Endothelial cell (in vitro differentiated cells): ENCODE data around the gene DAP. TPM values are rescaled to one million over a fixed set of nuclear protein-coding genes. Genes with fewer than 3 reads are reported as not detected.
A peak's percentile ranks its signal among the peaks of the same experiment; 100 is the strongest.

Source experiments
- DNase-seq: peaks from one replicate; pipeline ENCODE4 v3.0.0; 2021; ENCODE audit warnings: low spot score
- H3K27ac Mint-ChIP-seq: one replicate; pipeline ENCODE4 v1.8.0; 2021; ENCODE audit warnings: mixed read lengths, inconsistent platforms; ENCODE audit not compliant: unreplicated experiment
- H3K27me3 Mint-ChIP-seq: one replicate; pipeline ENCODE4 v1.8.0; 2021; ENCODE audit warnings: mild to moderate bottlenecking, moderate library complexity, mixed read lengths, inconsistent platforms; ENCODE audit not compliant: unreplicated experiment
- H3K36me3 Mint-ChIP-seq: one replicate; pipeline ENCODE4 v1.8.0; 2021; ENCODE audit warnings: mild to moderate bottlenecking, low read depth, mixed read lengths, inconsistent platforms; ENCODE audit not compliant: unreplicated experiment
- H3K4me1 Mint-ChIP-seq: one replicate; pipeline ENCODE4 v1.8.0; 2021; ENCODE audit warnings: mild to moderate bottlenecking, mixed read lengths, inconsistent platforms; ENCODE audit not compliant: unreplicated experiment
- H3K4me3 Mint-ChIP-seq: one replicate; pipeline ENCODE4 v1.8.0; 2021; ENCODE audit warnings: mild to moderate bottlenecking, mixed read lengths, inconsistent platforms; ENCODE audit not compliant: unreplicated experiment
- H3K9me3 Mint-ChIP-seq: one replicate; pipeline ENCODE4 v1.8.0; 2021; ENCODE audit warnings: mixed read lengths, inconsistent platforms; ENCODE audit not compliant: unreplicated experiment
- total RNA-seq: library from RNA; stranded (reverse); fragmentation: NEBNext Ultra II Directional; extraction: Animal tissue kit (Norgen Biotek cat#: 25700); gene quantifications from one replicate; pipeline ENCODE4 v1.2.1, GENCODE V29; 2021; ENCODE audit not compliant: unreplicated experiment
- TF ChIP-seq, protein P1 (sequence below): fragments of 200-600 bp; sonication (generic); IDR thresholded peaks from one replicate; pipeline ENCODE4 v1.5.0; 2021; ENCODE audit warnings: antibody characterized with exemption; ENCODE audit not compliant: unreplicated experiment

Gene DAP
- total RNA-seq, 1 donor from 2014 or later, result 231 TPM

DNA sequence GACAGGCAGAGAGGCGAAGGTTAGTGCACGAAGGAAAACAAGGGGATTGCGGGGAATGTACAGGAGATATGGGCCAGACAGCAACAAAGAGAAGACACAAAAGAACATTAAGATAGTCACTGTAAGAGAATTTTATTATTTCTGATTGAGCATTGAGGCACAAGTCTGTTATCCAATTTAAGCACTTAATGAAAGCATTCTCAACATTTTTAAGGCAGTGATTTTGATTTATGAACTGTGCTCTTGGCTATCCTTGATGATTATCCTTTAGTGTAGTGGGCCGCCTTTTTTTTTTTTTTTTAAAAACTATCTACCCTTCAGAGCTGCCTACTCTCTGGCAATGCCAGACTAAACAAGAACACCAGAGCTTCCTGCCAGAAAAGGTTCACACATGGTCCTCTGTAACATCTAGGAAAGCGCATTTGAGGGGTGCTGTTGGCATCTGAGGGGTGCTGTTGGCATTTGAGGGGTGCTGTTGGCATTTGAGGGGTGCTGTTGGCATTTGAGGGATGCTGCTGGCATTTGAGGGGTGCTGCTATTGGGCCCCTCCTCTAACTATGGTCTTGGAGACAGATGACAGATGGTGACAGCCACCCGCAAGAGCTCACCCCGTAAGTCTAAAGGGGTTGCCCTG, 3.0 kb downstream of the DAP start:
- TF ChIP-seq, protein P1, sequence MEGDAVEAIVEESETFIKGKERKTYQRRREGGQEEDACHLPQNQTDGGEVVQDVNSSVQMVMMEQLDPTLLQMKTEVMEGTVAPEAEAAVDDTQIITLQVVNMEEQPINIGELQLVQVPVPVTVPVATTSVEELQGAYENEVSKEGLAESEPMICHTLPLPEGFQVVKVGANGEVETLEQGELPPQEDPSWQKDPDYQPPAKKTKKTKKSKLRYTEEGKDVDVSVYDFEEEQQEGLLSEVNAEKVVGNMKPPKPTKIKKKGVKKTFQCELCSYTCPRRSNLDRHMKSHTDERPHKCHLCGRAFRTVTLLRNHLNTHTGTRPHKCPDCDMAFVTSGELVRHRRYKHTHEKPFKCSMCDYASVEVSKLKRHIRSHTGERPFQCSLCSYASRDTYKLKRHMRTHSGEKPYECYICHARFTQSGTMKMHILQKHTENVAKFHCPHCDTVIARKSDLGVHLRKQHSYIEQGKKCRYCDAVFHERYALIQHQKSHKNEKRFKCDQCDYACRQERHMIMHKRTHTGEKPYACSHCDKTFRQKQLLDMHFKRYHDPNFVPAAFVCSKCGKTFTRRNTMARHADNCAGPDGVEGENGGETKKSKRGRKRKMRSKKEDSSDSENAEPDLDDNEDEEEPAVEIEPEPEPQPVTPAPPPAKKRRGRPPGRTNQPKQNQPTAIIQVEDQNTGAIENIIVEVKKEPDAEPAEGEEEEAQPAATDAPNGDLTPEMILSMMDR, result no peak
- no peak for DNase-seq
- H3K27me3 Mint-ChIP-seq, result peaks cover 21% of the 10 kb centered on the region
- H3K4me1 Mint-ChIP-seq, result peaks cover 70% of the 10 kb centered on the region
- H3K27ac Mint-ChIP-seq, result peak overlapping the region; percentile 70
- H3K36me3 Mint-ChIP-seq, result peaks cover 37% of the 10 kb centered on the region
- peak overlapping the region; percentile 59 for H3K4me3 Mint-ChIP-seq
- H3K9me3 Mint-ChIP-seq, result no peaks in the 10 kb centered on the region

DNA sequence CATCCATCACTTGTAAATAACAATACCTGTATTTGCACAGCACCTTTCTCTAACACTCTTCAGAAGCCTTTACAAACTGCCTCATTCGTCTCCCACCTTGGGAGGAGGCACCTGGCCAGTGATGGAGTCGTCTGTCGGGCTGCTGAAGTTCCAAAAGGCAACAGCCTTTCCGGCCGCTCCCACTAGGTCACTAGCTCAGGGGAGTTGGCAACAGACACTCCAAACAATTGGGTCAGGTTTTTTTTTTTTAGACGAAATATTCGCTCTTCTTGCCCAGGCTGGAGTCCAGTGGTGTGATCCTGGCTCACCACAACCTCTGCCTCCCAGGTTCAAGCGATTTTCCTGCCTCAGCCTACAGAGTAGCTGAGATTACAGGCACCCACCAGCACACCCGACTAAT, 4.0 kb downstream of the DAP start:
- H3K27me3 Mint-ChIP-seq, result peaks cover 20% of the 10 kb centered on the region
- peak overlapping the region; percentile 59 for H3K4me3 Mint-ChIP-seq
- no peak for DNase-seq
- peaks cover 60% of the 10 kb centered on the region for H3K4me1 Mint-ChIP-seq
- peaks cover 39% of the 10 kb centered on the region for H3K36me3 Mint-ChIP-seq
- H3K9me3 Mint-ChIP-seq, result no peaks in the 10 kb centered on the region
- H3K27ac Mint-ChIP-seq, result no peak overlapping the region
- TF ChIP-seq, protein P1, result no peak

DNA sequence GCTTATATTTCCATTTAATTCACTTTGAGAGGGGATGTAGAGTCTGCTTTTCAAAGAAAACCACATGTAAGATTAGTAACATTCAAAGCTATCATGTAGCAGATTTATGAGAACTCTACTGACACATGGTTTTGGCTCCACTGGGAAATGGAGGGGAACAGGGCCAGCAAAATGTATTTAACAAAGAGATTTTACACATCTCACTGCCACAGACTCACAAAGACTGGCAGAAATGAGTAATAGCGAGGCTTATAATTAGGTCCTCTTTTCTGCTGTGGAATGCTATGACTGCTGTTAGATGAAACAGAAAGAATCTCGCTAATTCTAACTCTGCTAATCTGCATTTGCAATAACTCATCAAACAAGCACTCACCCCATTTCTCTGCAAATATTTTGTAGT, 4.5 kb downstream of the DAP start:
- Mint-ChIP-seq H3K9me3 (no peaks in the 10 kb centered on the region), H3K4me1 (peaks cover 56% of the 10 kb centered on the region), H3K27ac (no peak overlapping the region), H3K27me3 (peaks cover 17% of the 10 kb centered on the region), H3K4me3 (no peak overlapping the region), H3K36me3 (peaks cover 39% of the 10 kb centered on the region)
- DNase-seq, result no peak
- TF ChIP-seq, protein P1, result no peak

DNA sequence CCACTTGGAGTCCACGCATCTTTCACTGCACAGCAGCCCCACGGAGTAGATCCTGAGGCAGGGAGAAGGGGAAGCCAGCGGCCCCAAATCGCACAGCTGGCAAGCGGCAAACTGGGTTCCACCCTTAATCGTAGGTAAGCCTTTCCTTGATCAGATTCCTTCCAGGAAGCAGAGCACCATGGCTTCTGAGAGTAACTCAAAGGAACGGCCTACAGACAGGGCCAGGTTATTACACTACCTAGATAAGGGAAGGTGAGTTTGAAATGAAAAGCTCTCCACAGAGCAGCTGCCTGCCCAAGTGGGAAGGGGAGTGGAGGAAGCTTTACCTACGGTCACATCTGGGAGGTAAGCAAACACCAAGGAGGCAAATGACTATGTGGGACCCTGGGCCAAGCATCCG, 7.9 kb downstream of the DAP start:
- Mint-ChIP-seq H3K27ac (no peak overlapping the region), H3K27me3 (peaks cover 7% of the 10 kb centered on the region), H3K4me1 (peaks cover 43% of the 10 kb centered on the region), H3K9me3 (no peaks in the 10 kb centered on the region), H3K36me3 (peaks cover 47% of the 10 kb centered on the region), H3K4me3 (no peak overlapping the region)
- TF ChIP-seq, protein P1, result no peak
- no peak for DNase-seq

DNA sequence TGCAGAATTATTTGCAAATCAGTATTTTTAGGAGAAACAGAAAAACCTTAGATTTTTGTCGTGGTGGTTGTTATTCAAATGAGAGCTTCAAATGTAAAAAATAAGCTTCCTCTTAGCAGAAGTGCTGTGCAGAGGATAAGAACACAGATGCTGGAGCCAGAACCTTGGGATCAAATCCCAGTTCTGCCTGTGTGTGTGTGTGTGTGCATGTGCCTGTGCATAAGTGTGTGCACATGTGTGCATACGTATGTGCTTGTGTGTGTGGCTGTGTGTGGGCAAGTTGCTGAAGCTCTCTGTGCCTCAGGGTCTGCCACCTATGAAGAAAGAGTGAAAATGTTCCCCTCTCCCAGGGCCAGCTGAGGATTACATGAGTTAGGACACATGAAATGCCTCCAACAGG, 8.6 kb downstream of the DAP start:
- no peak for DNase-seq
- Mint-ChIP-seq H3K36me3 (peaks cover 43% of the 10 kb centered on the region), H3K4me3 (no peak overlapping the region), H3K4me1 (peaks cover 36% of the 10 kb centered on the region), H3K27ac (no peak overlapping the region), H3K27me3 (peaks cover 7% of the 10 kb centered on the region), H3K9me3 (no peaks in the 10 kb centered on the region)
- TF ChIP-seq, protein P1, result no peak
